Vagina (tissue), 2 donors: ENCODE measurements around the gene TSN. TPM values are rescaled to one million over a fixed set of nuclear protein-coding genes. Genes with fewer than 3 reads are reported as not detected.
A peak's percentile ranks its signal among the peaks of the same experiment; 100 is the strongest.
"Not testable (repeated sequence)": the region's sequence is repeated elsewhere in the genome, so short reads cannot be mapped to it uniquely, and the experiment has no call there.

Source experiments
- DNase-seq, 2 donors: peaks; one replicate each; pipeline ENCODE4 v3.0.0-alpha.2; 2017; ENCODE audit errors: extremely low spot score in 2 of 2
- H3K27ac ChIP-seq: fragments of 200-600 bp; sonication (generic); one replicate; pipeline ENCODE4 v1.5.1; 2019
- H3K27me3 ChIP-seq: fragments of 200-600 bp; sonication (generic); one replicate; pipeline ENCODE4 v1.5.1; 2019
- H3K36me3 ChIP-seq, 2 donors: fragments of 200-600 bp; sonication (generic); one replicate each; pipeline ENCODE4 v1.5.1; 2017 to 2019
- H3K4me1 ChIP-seq: fragments of 200-600 bp; sonication (generic); one replicate; pipeline ENCODE4 v1.5.1; 2019
- H3K4me3 ChIP-seq, 2 donors: fragments of 200-600 bp; sonication (generic); 1 replicate in 1 of 2; 2 replicates in 1 of 2; pipeline ENCODE4 v1.5.1; 2016 to 2019
- H3K9me3 ChIP-seq: fragments of 200-600 bp; sonication (generic); one replicate; pipeline ENCODE4 v1.5.1; 2019
- CTCF ChIP-seq, 3 experiments: fragments of 450-650 bp in 2 of 3; fragments of 200-600 bp in 1 of 3; sonication (generic) in 1 of 3; IDR thresholded peaks; one replicate each; pipeline ENCODE4 v1.5.1; 2017 to 2019; ENCODE audit warnings: antibody characterized with exemption in 3 of 3, mild to moderate bottlenecking in 2 of 3, moderate library complexity in 2 of 3
- POLR2A ChIP-seq, 2 donors: fragments of 450-650 bp; IDR thresholded peaks; one replicate each; pipeline ENCODE4 v1.6.1; 2017; ENCODE audit warnings: antibody characterized with exemption in 2 of 2, mild to moderate bottlenecking in 2 of 2, moderate library complexity in 2 of 2
- POLR2AphosphoS5 ChIP-seq, 2 donors: sonication (generic); formaldehyde crosslinking; IDR thresholded peaks; one replicate each; pipeline ENCODE4 v1.9.0; 2017; ENCODE audit warnings: antibody characterized with exemption in 2 of 2, mild to moderate bottlenecking in 2 of 2, low read depth in 1 of 2; ENCODE audit not compliant: insufficient read depth in 1 of 2
- intact Hi-C: fragments of 100-400 bp; cut with DNase I; formaldehyde crosslinking; loops from one replicate; pipeline ENCODE4 v1.15.1; 2023
- total RNA-seq: library from RNA; depleted of rRNA; stranded (reverse); fragments of >200 nt; gene quantifications from one replicate; pipeline ENCODE4 v1.2.3, GENCODE V29; 2016

The TSN gene
- total RNA-seq, 1 donor from 2014 or later = 35.4 TPM

- H3K36me3 ChIP-seq = peaks cover 0 to 16% of the 10 kb centered on the region in 2 donors
Measured at GRCh38 chr2:121723316-121723715, 32.1 kb upstream of the TSN start.

GRCh38 chr2:121727332-121727731, 28.1 kb upstream of the TSN start:
- H3K4me1 ChIP-seq = no peaks in the 10 kb centered on the region
- intact Hi-C loops = no loop called here
- H3K27ac ChIP-seq = no peak overlapping the region
- no peak overlapping the region for H3K4me3 ChIP-seq
- no peaks in the 10 kb centered on the region for H3K9me3 ChIP-seq
- H3K36me3 ChIP-seq = peaks cover 0 to 51% of the 10 kb centered on the region in 2 donors
- no peaks in the 10 kb centered on the region for H3K27me3 ChIP-seq
- no peak for TF ChIP-seq POLR2A (IDR thresholded peaks at IDR 0.05)
- no peak for TF ChIP-seq POLR2AphosphoS5 (IDR thresholded peaks at IDR 0.05; ENCODE audit: insufficient read depth in 1 of 2, low read depth in 1 of 2)
- no peak for TF ChIP-seq CTCF (IDR thresholded peaks at IDR 0.05)
- DNase-seq = no peak

More at GRCh38 chr2:121723316-121723715, 32.1 kb upstream of the TSN start:
- Histone ChIP-seq H3K9me3 (no peaks in the 10 kb centered on the region), H3K27me3 (no peaks in the 10 kb centered on the region), H3K27ac (no peak overlapping the region), H3K4me1 (no peaks in the 10 kb centered on the region), H3K4me3 (no peak overlapping the region)
- TF ChIP-seq POLR2AphosphoS5 (IDR thresholded peaks at IDR 0.05; ENCODE audit: insufficient read depth in 1 of 2, low read depth in 1 of 2) = no peak
- TF ChIP-seq CTCF (IDR thresholded peaks at IDR 0.05) = no peak
- TF ChIP-seq POLR2A (IDR thresholded peaks at IDR 0.05) = no peak
- intact Hi-C loops = no loop called here
- DNase-seq = no peak

- intact Hi-C loops = no loop called here
- no peak overlapping the region for H3K27ac ChIP-seq
- H3K9me3 ChIP-seq = no peaks in the 10 kb centered on the region
- no peaks in the 10 kb centered on the region for H3K4me1 ChIP-seq
- H3K27me3 ChIP-seq = no peaks in the 10 kb centered on the region
- peaks cover 0 to 56% of the 10 kb centered on the region in 2 donors for H3K36me3 ChIP-seq
- TF ChIP-seq POLR2AphosphoS5 (IDR thresholded peaks at IDR 0.05; ENCODE audit: insufficient read depth in 1 of 2, low read depth in 1 of 2) = no peak
- no peak for TF ChIP-seq CTCF (IDR thresholded peaks at IDR 0.05)
- TF ChIP-seq POLR2A (IDR thresholded peaks at IDR 0.05) = no peak
- no peak overlapping the region for H3K4me3 ChIP-seq
- DNase-seq = no peak
Measured at GRCh38 chr2:121727950-121728349, 27.5 kb upstream of the TSN start.

GRCh38 chr2:121731366-121731765, 24.1 kb upstream of the TSN start:
- no peak for TF ChIP-seq POLR2AphosphoS5 (IDR thresholded peaks at IDR 0.05; ENCODE audit: insufficient read depth in 1 of 2, low read depth in 1 of 2)
- no peak for DNase-seq
- Histone ChIP-seq H3K4me3 (no peak overlapping the region), H3K9me3 (no peaks in the 10 kb centered on the region), H3K27ac (no peak overlapping the region), H3K36me3 (peaks cover 0 to 72% of the 10 kb centered on the region in 2 donors), H3K4me1 (peaks cover 19% of the 10 kb centered on the region), H3K27me3 (no peaks in the 10 kb centered on the region)
- intact Hi-C loops = no loop called here

- intact Hi-C loops, H3K27me3 ChIP-seq, H3K27ac ChIP-seq, DNase-seq, H3K4me3 ChIP-seq, H3K9me3 ChIP-seq: not testable (repeated sequence)
- Histone ChIP-seq H3K4me1 (peaks cover 24% of the 10 kb centered on the region), H3K36me3 (peaks cover 0 to 44% of the 10 kb centered on the region in 2 donors)
Measured at GRCh38 chr2:121734544-121734943, 20.9 kb upstream of the TSN start.

- peaks cover 24% of the 10 kb centered on the region for H3K4me1 ChIP-seq
- H3K27me3 ChIP-seq = no peaks in the 10 kb centered on the region
- H3K27ac ChIP-seq = peak overlapping the region; percentile 71
- no peak for DNase-seq
- H3K9me3 ChIP-seq = no peaks in the 10 kb centered on the region
- peak overlapping the region; percentile 91 to 95 for H3K4me3 ChIP-seq
- intact Hi-C loops = loop anchor here (2.0 kb wide), 1 partner anchor 21 kb away; no protein-coding TSS in a partner anchor
- peaks cover 0 to 33% of the 10 kb centered on the region in 2 donors for H3K36me3 ChIP-seq
- no peak for TF ChIP-seq POLR2AphosphoS5 (IDR thresholded peaks at IDR 0.05; ENCODE audit: insufficient read depth in 1 of 2, low read depth in 1 of 2)
- no peak for TF ChIP-seq CTCF (IDR thresholded peaks at IDR 0.05)
- no peak for TF ChIP-seq POLR2A (IDR thresholded peaks at IDR 0.05)
Measured at GRCh38 chr2:121735518-121736074, 19.9 kb upstream of the TSN start.
